Astrocyte (in vitro differentiated cells and primary cell): Measurements from ENCODE around the gene DMKN.
"Not testable (repeated sequence)": the region's sequence is repeated elsewhere in the genome, so short reads cannot be mapped to it uniquely, and the experiment has no call there.

Experiments used
- EZH2 ChIP-seq: IDR thresholded peaks from 2 replicates; pipeline ENCODE4 v1.6.1; 2012; ENCODE audit warnings: mild to moderate bottlenecking, low read length, inconsistent platforms; ENCODE audit not compliant: insufficient read depth
- TF ChIP-seq, protein P1 (sequence below): IDR thresholded peaks from 2 replicates; pipeline ENCODE4 v1.5.1; 2011; ENCODE audit warnings: low read depth, mild to moderate bottlenecking, inconsistent platforms, low read length, moderate library complexity; ENCODE audit not compliant: insufficient read depth

- TF ChIP-seq, protein P1, sequence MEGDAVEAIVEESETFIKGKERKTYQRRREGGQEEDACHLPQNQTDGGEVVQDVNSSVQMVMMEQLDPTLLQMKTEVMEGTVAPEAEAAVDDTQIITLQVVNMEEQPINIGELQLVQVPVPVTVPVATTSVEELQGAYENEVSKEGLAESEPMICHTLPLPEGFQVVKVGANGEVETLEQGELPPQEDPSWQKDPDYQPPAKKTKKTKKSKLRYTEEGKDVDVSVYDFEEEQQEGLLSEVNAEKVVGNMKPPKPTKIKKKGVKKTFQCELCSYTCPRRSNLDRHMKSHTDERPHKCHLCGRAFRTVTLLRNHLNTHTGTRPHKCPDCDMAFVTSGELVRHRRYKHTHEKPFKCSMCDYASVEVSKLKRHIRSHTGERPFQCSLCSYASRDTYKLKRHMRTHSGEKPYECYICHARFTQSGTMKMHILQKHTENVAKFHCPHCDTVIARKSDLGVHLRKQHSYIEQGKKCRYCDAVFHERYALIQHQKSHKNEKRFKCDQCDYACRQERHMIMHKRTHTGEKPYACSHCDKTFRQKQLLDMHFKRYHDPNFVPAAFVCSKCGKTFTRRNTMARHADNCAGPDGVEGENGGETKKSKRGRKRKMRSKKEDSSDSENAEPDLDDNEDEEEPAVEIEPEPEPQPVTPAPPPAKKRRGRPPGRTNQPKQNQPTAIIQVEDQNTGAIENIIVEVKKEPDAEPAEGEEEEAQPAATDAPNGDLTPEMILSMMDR, result not testable (repeated sequence)
- TF ChIP-seq EZH2, result not testable (repeated sequence)
Measured at GRCh38 chr19:35471075-35471474, 42.4 kb downstream of the DMKN start.
